Urinary bladder (tissue), 4 donors: ENCODE results near the gene OR4M1. TPM values are rescaled to one million over a fixed set of nuclear protein-coding genes. Genes with fewer than 3 reads are reported as not detected.
"Not testable (repeated sequence)": the region's sequence is repeated elsewhere in the genome, so short reads cannot be mapped to it uniquely, and the experiment has no call there.

ENCODE experiments used
- DNase-seq: peaks from one replicate; pipeline ENCODE4 v3.0.0-alpha.2; 2015; ENCODE audit errors: extremely low spot score
- H3K27ac ChIP-seq: one replicate; pipeline ENCODE4 v1.5.1; 2013; ENCODE audit warnings: low read depth, mild to moderate bottlenecking, moderate library complexity
- H3K36me3 ChIP-seq: one replicate; pipeline ENCODE4 v1.6.1; 2013; ENCODE audit warnings: mild to moderate bottlenecking, moderate library complexity; ENCODE audit not compliant: insufficient read depth
- H3K4me1 ChIP-seq: one replicate; pipeline ENCODE4 v1.6.1; 2013; ENCODE audit warnings: mild to moderate bottlenecking, moderate library complexity; ENCODE audit not compliant: insufficient read depth
- H3K4me3 ChIP-seq: one replicate; pipeline ENCODE4 v1.5.1; 2013; ENCODE audit warnings: low read depth, low read length
- WGBS: extraction: QIAGEN DNeasy Blood & Tissue Kit; methylation state at CpG from one replicate; pipeline ENCODE4 v1.1.7; 2013; 5-methylcytosine and 5-hydroxymethylcytosine counted together
- polyA plus RNA-seq: library from polyadenylated mRNA; stranded (reverse); fragments of 200-250 nt; gene quantifications from one replicate; pipeline ENCODE4 v1.2.3, GENCODE V29; 2013
- total RNA-seq: library from RNA; depleted of rRNA; stranded (reverse); fragments of >200 nt; gene quantifications from one replicate; pipeline ENCODE4 v1.2.3, GENCODE V29; 2014
- donor health status: healthy with polysubstance abuse.
- donor health status: healthy.

OR4M1 gene, protein sequence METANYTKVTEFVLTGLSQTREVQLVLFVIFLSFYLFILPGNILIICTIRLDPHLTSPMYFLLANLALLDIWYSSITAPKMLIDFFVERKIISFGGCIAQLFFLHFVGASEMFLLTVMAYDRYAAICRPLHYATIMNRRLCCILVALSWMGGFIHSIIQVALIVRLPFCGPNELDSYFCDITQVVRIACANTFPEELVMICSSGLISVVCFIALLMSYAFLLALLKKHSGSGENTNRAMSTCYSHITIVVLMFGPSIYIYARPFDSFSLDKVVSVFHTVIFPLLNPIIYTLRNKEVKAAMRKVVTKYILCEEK
- total RNA-seq (not detected), polyA plus RNA-seq (not detected)

DNA sequence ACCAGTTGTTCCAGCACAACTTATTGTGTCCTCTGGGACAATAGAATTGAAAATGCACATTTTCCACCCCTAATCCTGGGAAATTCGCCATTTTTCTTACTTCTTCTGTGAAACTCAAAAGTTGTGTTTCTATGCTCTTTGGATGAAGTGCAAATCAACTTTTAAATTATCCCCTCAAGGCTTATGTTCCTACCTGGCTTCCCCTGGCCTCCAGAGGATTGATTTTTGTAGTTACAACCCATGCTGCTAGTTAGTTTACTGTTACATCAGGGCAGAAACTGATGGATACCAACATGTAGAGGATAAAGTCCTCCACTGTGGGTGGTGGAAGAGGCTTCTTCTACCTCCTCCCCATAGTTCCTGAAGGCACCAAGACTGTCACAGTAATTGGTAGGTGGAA lies at the start of gene OR4M1:
OR4M1 (plus strand) TSS at position 301 of the 400 bp plus-strand sequence. CDS start 6,819 bp downstream, outside the sequence.
- DNase-seq, H3K27ac ChIP-seq, H3K36me3 ChIP-seq, H3K4me1 ChIP-seq, H3K4me3 ChIP-seq: not testable (repeated sequence)
- WGBS: 5% methylated on average over 1 of the region's 1 CpG

DNA sequence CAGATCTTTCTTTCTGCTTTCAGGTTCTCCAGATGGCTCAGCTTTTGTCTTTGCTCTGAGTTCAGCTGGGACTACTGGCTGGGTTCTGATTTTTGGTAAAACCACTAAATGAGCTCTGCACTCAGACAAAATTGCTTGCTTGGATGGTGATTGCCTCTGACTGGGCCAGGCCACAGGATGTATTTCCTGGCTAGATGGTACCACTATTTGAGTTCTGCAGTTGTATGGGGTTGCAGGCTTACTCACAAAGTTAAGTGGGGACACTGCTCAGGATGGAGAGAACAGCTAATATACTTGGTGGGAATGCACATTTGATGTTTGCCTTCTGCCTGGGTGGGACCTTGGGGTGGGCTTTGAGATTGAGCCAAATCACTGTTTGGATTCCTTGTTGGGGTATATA lies 43.9 kb upstream of the OR4M1 start:
- no peaks in the 10 kb centered on the region for H3K4me1 ChIP-seq
- no peaks in the 10 kb centered on the region for H3K36me3 ChIP-seq
- H3K4me3 ChIP-seq: no peak overlapping the region
- H3K27ac ChIP-seq: no peak overlapping the region
- no peak for DNase-seq

DNA sequence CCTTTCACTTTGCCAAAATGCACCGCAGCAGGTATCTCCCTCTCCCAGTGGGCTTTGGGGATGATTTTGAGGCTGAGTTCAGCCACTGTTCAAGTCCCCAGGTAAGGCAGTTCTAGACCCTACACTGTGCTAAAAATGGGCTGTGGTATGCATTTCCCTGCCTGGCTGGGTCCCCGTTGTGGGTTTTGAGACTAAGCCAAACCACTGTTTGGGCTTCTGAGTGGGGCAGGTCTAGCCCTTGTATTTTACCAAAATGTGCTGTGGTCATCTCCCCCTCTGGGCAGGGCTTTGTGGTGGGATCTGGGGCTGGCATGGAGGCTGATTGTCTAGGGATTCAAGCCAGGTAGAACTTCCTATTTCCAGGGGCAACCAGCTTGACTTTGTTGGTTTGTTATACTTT lies 43.5 kb upstream of the OR4M1 start:
- Histone ChIP-seq H3K36me3 (no peaks in the 10 kb centered on the region), H3K4me3 (no peak overlapping the region), H3K27ac (no peak overlapping the region), H3K4me1 (no peaks in the 10 kb centered on the region)
- no peak for DNase-seq
- WGBS: 63% methylated on average over 2 of the region's 2 CpGs

DNA sequence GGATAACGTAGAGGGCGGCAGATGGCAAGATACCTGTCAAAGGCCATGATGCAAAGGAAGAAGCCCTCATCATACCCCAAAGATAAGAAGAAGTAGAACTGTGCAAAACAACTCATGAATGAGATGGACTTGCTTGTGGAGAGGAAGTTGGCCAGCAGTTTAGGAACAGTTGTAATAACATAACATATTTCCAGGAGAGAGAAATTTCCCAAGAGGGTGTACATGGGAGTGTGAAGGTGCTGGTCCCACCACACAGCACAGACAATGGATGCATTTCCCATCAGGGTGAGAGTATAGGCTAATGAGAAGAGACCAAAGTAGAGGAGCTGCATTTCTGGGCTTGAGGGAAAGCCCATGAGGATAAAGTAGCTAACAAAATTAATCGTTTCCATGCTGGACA lies 39.4 kb upstream of the OR4M1 start:
- H3K27ac ChIP-seq, H3K4me3 ChIP-seq, H3K36me3 ChIP-seq, DNase-seq, H3K4me1 ChIP-seq: not testable (repeated sequence)
- whole genome bisulfite sequencing: 82% methylated on average over 3 of the region's 3 CpGs

DNA sequence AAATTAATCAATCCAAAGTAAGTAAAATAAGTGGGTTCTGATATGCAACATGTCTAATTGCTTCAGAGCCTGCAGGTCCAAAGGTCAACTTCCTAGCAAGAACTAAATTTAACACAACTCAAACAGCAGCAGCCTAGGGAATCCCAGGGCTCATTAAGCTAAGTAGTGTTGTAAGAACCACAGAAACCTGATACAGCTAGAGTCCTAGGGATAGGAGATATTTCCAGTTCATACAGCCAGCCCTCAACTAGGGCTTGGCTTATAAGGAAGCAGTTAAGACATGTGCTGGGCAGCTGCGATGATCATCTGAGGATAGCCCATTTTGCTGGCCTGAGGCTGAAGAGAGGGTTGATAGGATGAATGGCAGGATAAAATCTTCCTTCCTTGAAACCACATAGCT lies 30.0 kb upstream of the OR4M1 start, which contains the start of gene OR4Q3:
OR4Q3 (plus strand) TSS at position 316 of the 400 bp plus-strand sequence.
- Histone ChIP-seq H3K4me1 (no peaks in the 10 kb centered on the region), H3K27ac (no peak within 1 kb of the TSS), H3K36me3 (no peaks in the 10 kb centered on the region), H3K4me3 (no peak within 1 kb of the TSS)
- DNase-seq: no peak
- 73% methylated on average over 1 of the region's 1 CpG for WGBS

DNA sequence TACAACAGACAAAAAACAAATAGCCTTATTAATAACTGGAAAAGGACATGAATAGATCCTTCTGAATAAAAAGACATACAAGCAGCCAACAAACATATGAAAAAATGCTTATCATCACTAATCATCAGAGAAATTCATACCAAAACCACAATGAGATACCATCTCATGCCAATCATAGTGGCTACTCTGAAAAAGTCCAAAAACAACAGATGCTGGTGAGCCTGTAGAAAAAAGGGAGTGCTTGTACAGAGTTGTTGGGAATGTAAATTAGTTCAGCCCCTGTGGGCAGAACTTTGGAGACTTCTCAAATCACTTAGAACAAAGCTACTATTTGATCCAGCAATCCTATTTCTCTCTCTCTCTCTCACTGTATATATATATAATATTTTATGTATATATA lies 21.0 kb upstream of the OR4M1 start:
- not testable (repeated sequence) for H3K4me3 ChIP-seq, DNase-seq, H3K4me1 ChIP-seq, H3K27ac ChIP-seq, H3K36me3 ChIP-seq

DNA sequence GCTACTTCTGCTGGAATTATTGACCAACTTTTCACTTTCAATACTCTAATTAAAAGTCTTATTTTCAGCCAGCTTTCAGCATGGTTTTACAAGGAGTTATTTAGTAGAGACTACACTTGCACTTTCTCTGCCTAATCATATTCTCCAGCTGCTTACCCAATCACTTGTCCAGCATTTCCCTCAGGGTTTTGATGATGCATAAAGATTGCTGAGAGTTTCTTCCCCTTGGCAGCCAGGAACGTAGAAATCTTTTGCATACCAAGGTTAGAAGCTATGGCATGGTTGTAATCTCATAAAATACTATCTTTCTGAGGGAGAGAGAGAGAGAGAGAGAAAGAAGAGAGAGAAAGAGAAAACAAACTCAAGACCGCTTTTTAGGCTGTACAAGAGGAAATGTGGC lies 19.1 kb upstream of the OR4M1 start:
- no peak overlapping the region for H3K4me3 ChIP-seq
- no peaks in the 10 kb centered on the region for H3K4me1 ChIP-seq
- H3K27ac ChIP-seq: no peak overlapping the region
- no peak for DNase-seq
- H3K36me3 ChIP-seq: no peaks in the 10 kb centered on the region
- WGBS: 29% methylated on average over 2 of the region's 2 CpGs

DNA sequence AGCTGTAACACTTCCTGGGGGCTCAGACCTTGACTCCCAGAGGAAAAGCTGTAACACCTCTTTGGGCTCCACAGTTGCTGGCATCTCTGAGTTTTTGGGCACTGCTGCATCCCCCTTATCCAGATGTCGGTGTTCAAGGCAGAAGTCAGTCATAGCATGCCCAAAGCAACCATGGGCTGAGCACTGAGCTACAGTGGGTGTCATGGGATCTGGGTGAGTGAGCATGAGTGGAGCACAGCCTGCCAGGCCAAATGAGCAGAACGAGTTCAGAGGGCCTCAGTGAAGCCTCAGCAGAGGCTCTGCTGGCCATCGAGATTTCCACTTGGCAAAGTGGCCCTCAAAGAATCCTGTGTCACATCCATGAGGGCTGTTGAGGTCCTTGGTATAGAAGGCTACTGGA lies 1.8 kb upstream of the OR4M1 start:
- not testable (repeated sequence) for H3K4me3 ChIP-seq, H3K36me3 ChIP-seq, H3K27ac ChIP-seq, DNase-seq, H3K4me1 ChIP-seq
- 44% methylated on average over 3 of the region's 3 CpGs for WGBS

DNA sequence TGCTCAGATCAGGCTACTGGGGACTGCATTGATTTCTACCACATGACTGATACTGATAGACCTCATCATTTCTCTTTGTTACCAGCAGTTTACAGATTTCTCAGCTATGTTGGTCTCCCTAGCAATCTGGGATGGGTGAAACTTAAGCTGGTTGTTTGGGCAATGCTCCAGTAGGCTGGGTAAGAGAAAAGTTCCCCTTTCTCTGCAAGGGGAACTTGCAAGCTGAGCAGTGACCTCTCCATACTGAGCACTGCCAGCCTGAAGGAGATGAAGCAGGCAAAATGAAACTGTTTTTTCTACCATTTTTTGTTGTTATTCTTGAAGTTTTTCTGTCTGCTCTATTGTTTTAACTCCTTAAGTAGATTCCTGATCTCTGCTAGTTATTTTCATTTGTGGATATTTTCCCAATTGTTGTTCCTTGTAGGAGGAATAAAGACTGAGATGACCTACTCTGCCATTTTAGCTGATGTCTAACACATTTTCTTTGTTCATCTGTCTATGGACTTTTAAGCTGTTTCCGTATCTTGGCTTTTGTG lies 1.3 kb upstream of the OR4M1 start:
- Histone ChIP-seq H3K27ac (no peak overlapping the region), H3K4me1 (no peaks in the 10 kb centered on the region), H3K36me3 (no peaks in the 10 kb centered on the region), H3K4me3 (no peak overlapping the region)
- no peak for DNase-seq
- WGBS: 89% methylated on average over 1 of the region's 1 CpG

DNA sequence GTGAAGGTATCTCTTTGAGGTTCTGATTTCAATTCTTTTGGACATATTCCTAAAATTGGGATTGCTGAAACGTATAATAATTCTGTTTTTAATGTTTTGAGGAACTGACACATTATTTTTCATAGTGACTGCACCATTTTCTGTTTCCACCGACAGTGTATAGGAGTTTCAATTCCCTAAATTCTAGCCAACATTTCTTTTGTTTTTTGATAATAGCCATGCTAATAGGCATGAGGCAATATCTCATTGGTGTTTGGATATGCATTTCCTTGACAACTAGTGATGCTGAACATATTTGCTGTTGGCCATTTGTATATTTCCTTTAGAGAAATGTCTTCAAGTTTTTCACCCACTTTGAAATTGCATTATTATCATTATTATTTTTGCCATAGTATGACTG lies 850 bp upstream of the OR4M1 start:
- not testable (repeated sequence) for H3K4me1 ChIP-seq, H3K36me3 ChIP-seq, DNase-seq, H3K27ac ChIP-seq, H3K4me3 ChIP-seq
- 28% methylated on average over 2 of the region's 2 CpGs for WGBS

DNA sequence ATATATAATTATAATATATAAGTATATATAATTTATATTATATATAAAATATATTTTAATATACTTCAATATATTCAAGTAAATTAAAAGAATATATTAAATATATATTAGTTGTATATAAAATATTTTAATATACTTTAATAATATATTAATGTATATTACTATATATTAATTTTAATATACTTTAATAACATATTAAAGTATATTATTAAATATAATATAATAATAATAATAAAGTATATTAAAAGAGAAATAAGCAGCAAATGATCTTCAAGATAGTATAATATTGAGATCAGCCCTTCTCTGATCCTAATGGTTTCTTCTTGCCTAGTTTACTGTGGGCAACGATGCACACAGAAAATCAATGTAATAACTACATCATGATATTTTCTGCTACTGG lies 2.3 kb downstream of the OR4M1 start:
- H3K27ac ChIP-seq: no peak overlapping the region
- no peak for DNase-seq
- H3K4me3 ChIP-seq: no peak overlapping the region
- no peaks in the 10 kb centered on the region for H3K36me3 ChIP-seq
- 64% methylated on average over 1 of the region's 1 CpG for WGBS
- no peaks in the 10 kb centered on the region for H3K4me1 ChIP-seq

DNA sequence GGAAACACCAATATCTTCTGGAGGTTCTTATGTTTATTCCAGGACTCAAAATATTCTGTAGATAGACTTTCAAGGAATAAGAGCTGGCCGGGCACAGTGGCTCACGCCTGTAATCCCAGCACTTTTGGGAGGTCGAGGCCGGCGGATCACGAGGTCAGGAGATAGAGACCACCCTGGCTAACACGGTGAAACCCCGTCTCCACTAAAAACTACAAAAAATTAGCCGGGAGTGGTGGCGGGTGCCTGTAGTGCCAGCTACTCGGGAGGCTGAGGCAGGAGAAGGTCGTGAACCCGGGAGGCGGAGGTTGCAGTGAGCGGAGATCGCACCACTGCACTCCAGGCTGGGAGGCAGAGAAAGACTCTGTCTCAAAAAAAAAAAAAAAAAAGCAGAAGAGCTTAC lies 12.5 kb downstream of the OR4M1 start:
- H3K4me3 ChIP-seq, DNase-seq: not testable (repeated sequence)

DNA sequence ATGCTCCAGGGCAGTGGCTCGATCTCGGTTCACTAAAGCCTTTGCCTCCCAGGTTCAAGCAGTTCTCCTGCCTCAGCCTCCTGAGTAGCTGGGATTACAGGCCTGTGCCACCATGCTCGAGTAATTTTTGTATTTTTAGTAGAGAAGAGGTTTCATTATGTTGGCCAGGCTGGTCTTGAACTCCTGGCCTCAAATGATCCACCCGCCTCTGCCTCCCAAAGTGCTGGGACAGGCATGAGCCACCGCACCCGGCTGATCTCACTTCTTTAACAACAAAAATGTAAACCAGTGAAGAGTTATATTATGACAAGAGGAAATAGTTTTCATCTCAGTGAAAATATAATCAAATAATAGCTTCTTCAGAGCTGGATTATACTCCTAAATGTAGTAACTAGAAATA lies 14.0 kb downstream of the OR4M1 start:
- H3K27ac ChIP-seq, DNase-seq, H3K36me3 ChIP-seq, H3K4me3 ChIP-seq, H3K4me1 ChIP-seq: not testable (repeated sequence)
- 73% methylated on average over 6 of the region's 6 CpGs for WGBS

More for the DNA sequence above, 12.5 kb downstream of the OR4M1 start:
- H3K36me3 ChIP-seq, H3K27ac ChIP-seq, H3K4me1 ChIP-seq: not testable (repeated sequence)
- 82% methylated on average over 16 of the region's 16 CpGs for WGBS

DNA sequence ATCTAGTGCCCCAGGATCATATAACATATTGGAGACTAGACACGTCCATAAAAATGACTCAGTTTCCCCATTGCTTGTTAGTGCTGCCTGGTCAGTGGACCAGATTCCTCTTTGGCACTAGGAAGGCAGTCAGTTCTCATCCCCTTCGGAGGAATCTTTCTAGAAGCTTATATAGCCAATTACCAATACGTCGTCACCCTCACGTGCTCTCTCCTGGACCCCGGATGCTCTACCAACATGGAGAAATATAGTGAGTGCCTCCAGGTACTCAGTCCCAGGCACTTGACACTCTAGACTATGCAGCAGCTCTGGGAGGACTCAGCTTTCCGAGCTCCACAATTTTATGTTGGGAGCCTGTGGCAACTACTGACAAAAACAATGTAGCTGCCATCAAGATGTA lies 14.8 kb downstream of the OR4M1 start:
- WGBS: 66% methylated on average over 7 of the region's 7 CpGs
- not testable (repeated sequence) for H3K27ac ChIP-seq, H3K36me3 ChIP-seq, H3K4me3 ChIP-seq, DNase-seq, H3K4me1 ChIP-seq
